Fibroblast of lung (primary cell): ENCODE data around the gene PHF21A.

Source experiments
- CTCF ChIP-seq, 2 donors: IDR thresholded peaks in 1 of 2; conservative IDR thresholded peaks in 1 of 2; 1 replicate in 1 of 2; 2 replicates in 1 of 2; pipeline ENCODE4 v1.5.1; 2011 to 2012; ENCODE audit warnings: low read length in 2 of 2, control low read depth in 1 of 2, inconsistent platforms in 1 of 2, low read depth in 1 of 2, mild to moderate bottlenecking in 1 of 2
- EZH2 ChIP-seq: IDR thresholded peaks from 2 replicates; pipeline ENCODE4 v1.5.1; 2012; ENCODE audit warnings: low read length, control low read depth, mild to moderate bottlenecking; ENCODE audit errors: missing control alignments

- TF ChIP-seq CTCF (conservative IDR thresholded peaks at IDR 0.05 in 1 of 2, IDR thresholded peaks at IDR 0.05 in 1 of 2; ENCODE audit: low read depth in 1 of 2, low read length in 2 of 2) (no peak), EZH2 (no peak)
Measured at GRCh38 chr11:46106530-46107407, 14.5 kb downstream of the PHF21A start.
